ENCODE results near the gene ITGA8. TPM values are rescaled to one million over a fixed set of nuclear protein-coding genes. Genes with fewer than 3 reads are reported as not detected.

The ITGA8 gene
- total and polyA plus RNA-seq, 2 of the 4 experiments (the other 2 are of a cell fraction), result under 0.01 to 0.02 TPM

DNA sequence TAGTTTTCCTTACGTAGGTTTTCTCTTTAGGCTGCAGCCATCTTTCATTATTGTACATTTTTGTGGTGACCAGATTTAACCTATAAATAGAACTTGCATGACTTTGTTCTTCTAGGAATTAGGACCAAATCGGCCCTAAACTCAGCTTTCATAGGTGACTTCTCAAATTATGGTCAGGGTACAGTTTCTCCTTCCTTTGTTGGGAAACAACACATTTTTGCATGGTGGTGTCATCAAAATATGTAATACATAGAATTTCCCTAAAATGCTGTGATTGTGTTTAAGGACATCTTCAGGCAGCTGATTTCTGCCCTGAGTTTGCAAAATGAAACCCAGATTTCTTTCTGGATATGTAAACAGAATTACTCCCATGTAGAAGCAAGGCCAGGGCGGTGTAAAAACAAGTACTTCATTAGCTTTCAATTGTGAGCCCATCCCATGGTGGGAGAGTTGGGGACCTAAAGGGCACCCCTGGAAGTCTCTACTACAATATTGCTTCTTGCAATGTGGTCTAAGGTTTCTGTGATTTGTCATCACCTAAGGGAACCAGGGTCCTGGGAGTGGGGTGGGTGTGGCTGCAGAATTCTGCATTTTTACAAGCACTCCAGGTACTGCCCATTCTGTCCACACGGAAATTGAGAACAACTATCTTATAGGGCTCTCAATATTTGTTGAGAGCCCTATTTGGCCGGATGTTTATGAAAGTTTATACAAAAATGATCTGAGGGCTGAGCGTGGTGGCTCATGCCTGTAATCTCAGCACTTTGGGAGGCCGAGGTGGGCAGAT, 227.7 kb downstream of the ITGA8 start (continued):
- TF ChIP-seq POLR2A (IDR thresholded peaks at IDR 0.05; ENCODE audit: low read depth, low read length), result no peak

DNA sequence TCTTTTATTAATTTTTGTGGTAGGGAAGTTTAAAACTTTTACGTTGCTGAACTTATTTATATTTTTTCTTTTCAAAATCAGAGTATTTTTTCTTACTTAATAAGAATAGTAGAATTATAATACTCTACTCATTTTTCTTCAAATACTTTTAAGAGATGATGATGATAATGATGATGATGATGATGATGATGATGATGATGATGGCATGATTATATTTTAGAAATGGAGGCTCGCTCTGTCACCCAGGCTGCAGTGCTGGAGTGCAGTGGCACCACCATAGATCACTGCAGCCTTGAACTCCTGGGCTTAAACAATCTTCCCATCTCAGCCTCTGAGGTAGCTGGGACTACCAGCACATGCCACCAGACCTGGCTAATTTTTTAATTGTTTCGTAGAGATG, 230.3 kb downstream of the ITGA8 start:
- no peak overlapping the region for H4K5ac ChIP-seq (ENCODE audit: low read depth, low read length)
- ATAC-seq (ENCODE audit: low read depth), result no peak
- H3K27me3 ChIP-seq (ENCODE audit: control insufficient read depth, insufficient read depth, low read length), result peaks cover 2% of the 10 kb centered on the region
- H3K36me3 ChIP-seq (ENCODE audit: control insufficient read depth, insufficient read depth, low read length), result no peaks in the 10 kb centered on the region
- no peak overlapping the region for H3K9ac ChIP-seq (ENCODE audit: low read depth, low read length)
- H2BK15ac ChIP-seq (ENCODE audit: low read depth, low read length), result no peak overlapping the region
- no peak overlapping the region for H2BK5ac ChIP-seq (ENCODE audit: low read depth, low read length, poor library complexity, severe bottlenecking)
- dilution Hi-C loops (cut with HindIII; ENCODE audit: low sequenced_read_pairs, unreplicated experiment), result no loop called here
- H3K23ac ChIP-seq (ENCODE audit: low read depth, low read length), result no peak overlapping the region
- H3K4me2 ChIP-seq (ENCODE audit: low read depth, low read length), result no peak overlapping the region
- H3K56ac ChIP-seq (ENCODE audit: extremely low read depth, insufficient read depth, low read length), result no peak overlapping the region
- DNase-seq, result no peak
- H3K4me1 ChIP-seq (ENCODE audit: control insufficient read depth, insufficient read depth, low read length), result peaks cover 7% of the 10 kb centered on the region
- H2AFZ ChIP-seq (replicated peaks; ENCODE audit: low read length, poor library complexity), result no peak overlapping the region
- no peak overlapping the region for H4K91ac ChIP-seq (ENCODE audit: insufficient read depth, low read depth, low read length)
- H3K79me1 ChIP-seq (ENCODE audit: low read depth in 1 of 2, low read length in 2 of 2), result no peaks in the 10 kb centered on the region
- no peak overlapping the region for H3K27ac ChIP-seq (ENCODE audit: insufficient read depth, low read length)
- H2BK20ac ChIP-seq (ENCODE audit: low read depth, low read length), result no peak overlapping the region
- ChIA-PET CTCF (no interaction called here), POLR2A (ENCODE audit: unreplicated experiment) (no interaction called here)
- H2AK9ac ChIP-seq (replicated peaks; ENCODE audit: low read depth, low read length, poor library complexity), result no peak overlapping the region
- no peak overlapping the region for H3K4ac ChIP-seq (ENCODE audit: low read depth, low read length)
- H4K20me1 ChIP-seq (ENCODE audit: insufficient read depth, low read length), result no peaks in the 10 kb centered on the region
- BruUV-seq (replicated peaks), result no TSS peak
- WGBS, 2 experiments (ENCODE audit: extremely low coverage in 2 of 2, insufficient read length in 1 of 2), result no CpG with 5 or more reads among the region's 3 CpGs
- TF ChIP-seq MXI1 (IDR thresholded peaks at IDR 0.05; ENCODE audit: borderline replicate concordance, low read depth, low read length) (no peak), SMC3 (IDR thresholded peaks at IDR 0.05; ENCODE audit: low read depth, low read length) (no peak), FOS (IDR thresholded peaks at IDR 0.05; ENCODE audit: low read depth, low read length) (no peak), NFE2L2 (IDR thresholded peaks at IDR 0.05; ENCODE audit: low read depth, low read length) (no peak)
- H2AK5ac ChIP-seq (ENCODE audit: low read depth, low read length), result no peak overlapping the region
- H3K14ac ChIP-seq (replicated peaks; ENCODE audit: low read depth, low read length), result no peak overlapping the region
- in situ Hi-C loops (cut with MboI; ENCODE audit: low sequenced_read_pairs), result no loop called here
- no peak overlapping the region for H4K8ac ChIP-seq (ENCODE audit: low read depth in 2 of 2, low read length in 2 of 2)
- no peaks in the 10 kb centered on the region for H3K9me3 ChIP-seq (ENCODE audit: control insufficient read depth, insufficient read depth, low read length)
- no peak overlapping the region for H3K18ac ChIP-seq (ENCODE audit: low read depth, low read length)
- H2BK120ac ChIP-seq (ENCODE audit: low read depth, low read length), result no peak overlapping the region
- no peaks in the 10 kb centered on the region for H3K9me1 ChIP-seq (ENCODE audit: insufficient read depth, low read length)
- intact Hi-C loops (cut with micrococcal nuclease), result no loop called here
- H3K4me3 ChIP-seq (ENCODE audit: insufficient read depth, low read depth, low read length), result no peak overlapping the region
